HCT116 (cell line): ENCODE measurements around the gene PITRM1.

Experiments used
- CBX3 ChIP-seq: IDR thresholded peaks from 2 replicates; pipeline ENCODE4 v1.6.1; 2012; ENCODE audit warnings: low read depth
- CEBPB ChIP-seq: IDR thresholded peaks from 2 replicates; pipeline ENCODE4 v1.6.1; 2012; ENCODE audit warnings: low read depth
- EZH2phosphoT487 ChIP-seq: fragments of 200-600 bp; IDR thresholded peaks from 2 replicates; pipeline ENCODE4 v1.6.1; 2018; ENCODE audit warnings: antibody characterized with exemption, borderline replicate concordance
- JUND ChIP-seq: IDR thresholded peaks from 2 replicates; pipeline ENCODE4 v1.6.1; 2012
- POLR2A ChIP-seq: IDR thresholded peaks from 2 replicates; pipeline ENCODE4 v1.7.0; 2011; ENCODE audit warnings: borderline replicate concordance; ENCODE audit not compliant: insufficient read depth, insufficient read length; ENCODE audit errors: extremely low read depth
- POLR2AphosphoS5 ChIP-seq: IDR thresholded peaks from 2 replicates; pipeline ENCODE4 v1.6.1; 2011; ENCODE audit warnings: mild to moderate bottlenecking, low read depth, low read length, moderate library complexity
- RAD21 ChIP-seq: IDR thresholded peaks from 2 replicates; pipeline ENCODE4 v1.6.1; 2012; ENCODE audit warnings: low read depth, mild to moderate bottlenecking
- SIN3A ChIP-seq: IDR thresholded peaks from 2 replicates; pipeline ENCODE4 v1.6.1; 2012; ENCODE audit warnings: low read depth
- SP1 ChIP-seq: IDR thresholded peaks from 2 replicates; pipeline ENCODE4 v1.6.1; 2012; ENCODE audit warnings: low read depth
- ZNF274 ChIP-seq: fragments of 200-500 bp; sonication (Bioruptor generic); IDR thresholded peaks from 2 replicates; pipeline ENCODE4 v1.6.1; 2014; ENCODE audit warnings: mild to moderate bottlenecking, low read depth, low read length, inconsistent platforms
- TF ChIP-seq, protein P1 (sequence below): IDR thresholded peaks from 2 replicates; pipeline ENCODE4 v1.6.1; 2012; ENCODE audit warnings: low read depth
- TF ChIP-seq, protein P2 (sequence below), 3 experiments: fragments of 200-600 bp in 1 of 3; sonication (generic) in 1 of 3; IDR thresholded peaks in 2 of 3; conservative IDR thresholded peaks in 1 of 3; 2 replicates each; pipeline ENCODE4 v1.5.1; 2012 to 2017; ENCODE audit warnings: low read depth in 2 of 3, low read length in 2 of 3, antibody characterized with exemption in 1 of 3, borderline replicate concordance in 1 of 3, control low read depth in 1 of 3, mild to moderate bottlenecking in 1 of 3, mixed read lengths in 1 of 3, mixed run types in 1 of 3, moderate library complexity in 1 of 3; ENCODE audit not compliant: insufficient read depth in 1 of 3
- TF ChIP-seq, protein P3 (sequence below): IDR thresholded peaks from 2 replicates; pipeline ENCODE4 v1.6.1; 2011; ENCODE audit warnings: mild to moderate bottlenecking, low read length, moderate library complexity; ENCODE audit not compliant: insufficient replicate concordance; ENCODE audit errors: extremely low read depth

DNA sequence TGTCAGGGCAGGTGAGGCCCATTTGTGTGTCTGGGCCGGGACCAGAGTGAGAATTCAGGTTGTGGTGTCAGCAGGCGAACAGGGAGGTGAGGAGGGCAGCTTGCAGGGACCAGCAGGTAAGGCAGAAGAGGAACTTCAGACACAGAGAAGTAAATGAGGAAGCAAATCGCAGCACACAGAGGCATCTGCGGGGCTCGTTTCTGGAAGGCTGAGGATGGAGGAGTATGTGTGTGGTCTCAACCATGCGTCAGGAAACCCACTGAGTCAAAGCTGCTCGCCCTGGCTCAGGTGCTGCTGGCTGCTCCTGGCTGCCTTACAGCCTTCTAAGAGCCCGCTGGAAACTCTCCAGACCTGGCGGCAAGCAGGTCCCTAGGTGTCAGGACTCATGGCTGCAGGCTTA, 26.9 kb upstream of the PITRM1 start:
- TF ChIP-seq, protein P1, sequence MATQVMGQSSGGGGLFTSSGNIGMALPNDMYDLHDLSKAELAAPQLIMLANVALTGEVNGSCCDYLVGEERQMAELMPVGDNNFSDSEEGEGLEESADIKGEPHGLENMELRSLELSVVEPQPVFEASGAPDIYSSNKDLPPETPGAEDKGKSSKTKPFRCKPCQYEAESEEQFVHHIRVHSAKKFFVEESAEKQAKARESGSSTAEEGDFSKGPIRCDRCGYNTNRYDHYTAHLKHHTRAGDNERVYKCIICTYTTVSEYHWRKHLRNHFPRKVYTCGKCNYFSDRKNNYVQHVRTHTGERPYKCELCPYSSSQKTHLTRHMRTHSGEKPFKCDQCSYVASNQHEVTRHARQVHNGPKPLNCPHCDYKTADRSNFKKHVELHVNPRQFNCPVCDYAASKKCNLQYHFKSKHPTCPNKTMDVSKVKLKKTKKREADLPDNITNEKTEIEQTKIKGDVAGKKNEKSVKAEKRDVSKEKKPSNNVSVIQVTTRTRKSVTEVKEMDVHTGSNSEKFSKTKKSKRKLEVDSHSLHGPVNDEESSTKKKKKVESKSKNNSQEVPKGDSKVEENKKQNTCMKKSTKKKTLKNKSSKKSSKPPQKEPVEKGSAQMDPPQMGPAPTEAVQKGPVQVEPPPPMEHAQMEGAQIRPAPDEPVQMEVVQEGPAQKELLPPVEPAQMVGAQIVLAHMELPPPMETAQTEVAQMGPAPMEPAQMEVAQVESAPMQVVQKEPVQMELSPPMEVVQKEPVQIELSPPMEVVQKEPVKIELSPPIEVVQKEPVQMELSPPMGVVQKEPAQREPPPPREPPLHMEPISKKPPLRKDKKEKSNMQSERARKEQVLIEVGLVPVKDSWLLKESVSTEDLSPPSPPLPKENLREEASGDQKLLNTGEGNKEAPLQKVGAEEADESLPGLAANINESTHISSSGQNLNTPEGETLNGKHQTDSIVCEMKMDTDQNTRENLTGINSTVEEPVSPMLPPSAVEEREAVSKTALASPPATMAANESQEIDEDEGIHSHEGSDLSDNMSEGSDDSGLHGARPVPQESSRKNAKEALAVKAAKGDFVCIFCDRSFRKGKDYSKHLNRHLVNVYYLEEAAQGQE, result no peak
- TF ChIP-seq, protein P2, sequence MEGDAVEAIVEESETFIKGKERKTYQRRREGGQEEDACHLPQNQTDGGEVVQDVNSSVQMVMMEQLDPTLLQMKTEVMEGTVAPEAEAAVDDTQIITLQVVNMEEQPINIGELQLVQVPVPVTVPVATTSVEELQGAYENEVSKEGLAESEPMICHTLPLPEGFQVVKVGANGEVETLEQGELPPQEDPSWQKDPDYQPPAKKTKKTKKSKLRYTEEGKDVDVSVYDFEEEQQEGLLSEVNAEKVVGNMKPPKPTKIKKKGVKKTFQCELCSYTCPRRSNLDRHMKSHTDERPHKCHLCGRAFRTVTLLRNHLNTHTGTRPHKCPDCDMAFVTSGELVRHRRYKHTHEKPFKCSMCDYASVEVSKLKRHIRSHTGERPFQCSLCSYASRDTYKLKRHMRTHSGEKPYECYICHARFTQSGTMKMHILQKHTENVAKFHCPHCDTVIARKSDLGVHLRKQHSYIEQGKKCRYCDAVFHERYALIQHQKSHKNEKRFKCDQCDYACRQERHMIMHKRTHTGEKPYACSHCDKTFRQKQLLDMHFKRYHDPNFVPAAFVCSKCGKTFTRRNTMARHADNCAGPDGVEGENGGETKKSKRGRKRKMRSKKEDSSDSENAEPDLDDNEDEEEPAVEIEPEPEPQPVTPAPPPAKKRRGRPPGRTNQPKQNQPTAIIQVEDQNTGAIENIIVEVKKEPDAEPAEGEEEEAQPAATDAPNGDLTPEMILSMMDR (IDR thresholded peaks at IDR 0.05 in 2 of 3, conservative IDR thresholded peaks at IDR 0.05 in 1 of 3; ENCODE audit: borderline replicate concordance in 1 of 3, insufficient read depth in 1 of 3, low read depth in 2 of 3, low read length in 2 of 3), result no peak
- TF ChIP-seq SIN3A (no peak), SP1 (no peak), RAD21 (no peak), POLR2A (no peak), ZNF274 (no peak), CEBPB (no peak), CBX3 (no peak), EZH2phosphoT487 (no peak), JUND (no peak), POLR2AphosphoS5 (no peak)
- TF ChIP-seq, protein P3, sequence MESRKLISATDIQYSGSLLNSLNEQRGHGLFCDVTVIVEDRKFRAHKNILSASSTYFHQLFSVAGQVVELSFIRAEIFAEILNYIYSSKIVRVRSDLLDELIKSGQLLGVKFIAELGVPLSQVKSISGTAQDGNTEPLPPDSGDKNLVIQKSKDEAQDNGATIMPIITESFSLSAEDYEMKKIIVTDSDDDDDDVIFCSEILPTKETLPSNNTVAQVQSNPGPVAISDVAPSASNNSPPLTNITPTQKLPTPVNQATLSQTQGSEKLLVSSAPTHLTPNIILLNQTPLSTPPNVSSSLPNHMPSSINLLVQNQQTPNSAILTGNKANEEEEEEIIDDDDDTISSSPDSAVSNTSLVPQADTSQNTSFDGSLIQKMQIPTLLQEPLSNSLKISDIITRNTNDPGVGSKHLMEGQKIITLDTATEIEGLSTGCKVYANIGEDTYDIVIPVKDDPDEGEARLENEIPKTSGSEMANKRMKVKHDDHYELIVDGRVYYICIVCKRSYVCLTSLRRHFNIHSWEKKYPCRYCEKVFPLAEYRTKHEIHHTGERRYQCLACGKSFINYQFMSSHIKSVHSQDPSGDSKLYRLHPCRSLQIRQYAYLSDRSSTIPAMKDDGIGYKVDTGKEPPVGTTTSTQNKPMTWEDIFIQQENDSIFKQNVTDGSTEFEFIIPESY, result no peak
